K562 (cell line): ENCODE data around the gene NTNG1. TPM values are rescaled to one million over a fixed set of nuclear protein-coding genes. Genes with fewer than 3 reads are reported as not detected.

Source experiments
- ATAC-seq: fragments of 200-7000 bp; cut with Tn5 transposase; 3 replicates; pipeline ENCODE4 v1.9.1; 2020; ENCODE audit warnings: moderate library complexity
- BruUV-seq: library from RNA; stranded (reverse); fragments of 400-500 nt; replicated peaks from 2 replicates; lab custom pipeline; 2021; lab: Mats Ljungman, UMichigan
- CTCF ChIA-PET: fragments of 300-600 bp; formaldehyde crosslinking; extraction: SDS; loops from one replicate; lab custom pipeline; 2021; ENCODE audit warnings: low intra/inter-chr PET ratio; lab: Yijun Ruan, JAX
- POLR2A ChIA-PET: fragments of 300-600, 350-650 bp; sonication (Branson Sonifier 250); formaldehyde crosslinking; extraction: SDS; loops from one replicate; lab custom pipeline; 2021; ENCODE audit warnings: antibody characterized with exemption, inconsistent platforms; lab: Yijun Ruan, JAX
- DNase-seq, 4 experiments: peaks; one replicate each; pipeline versions ENCODE4 v3.0.0 to v3.0.0-alpha.2; 2011 to 2018; ENCODE audit warnings: low spot score in 3 of 4, mixed read lengths in 3 of 4; ENCODE audit errors: extremely low read depth in 1 of 4
- FAIRE-seq: peaks from 2 replicates; lab custom pipeline; 2011; peaks lifted over from hg19 to GRCh38; lab: Jason Lieb, UNC
- H2AFZ ChIP-seq: 2 replicates; pipeline ENCODE4 v1.6.0; 2011; ENCODE audit warnings: low read depth, low read length, control low read depth, inconsistent platforms
- H3K27ac ChIP-seq: fragments of 200-600 bp; 3 replicates; pipeline ENCODE4 v1.8.0; 2011; ENCODE audit warnings: low read depth, mild to moderate bottlenecking, control low read depth, inconsistent platforms, low read length, moderate library complexity, mixed read lengths; ENCODE audit errors: extremely low read depth
- H3K27me3 ChIP-seq, 2 experiments: fragments of 300-600 bp in 1 of 2; 2 replicates in 1 of 2; 3 replicates in 1 of 2; pipeline versions ENCODE4 v1.6.0 to v1.8.0; 2011; ENCODE audit warnings: inconsistent platforms in 2 of 2, low read length in 2 of 2, mild to moderate bottlenecking in 1 of 2, mixed read lengths in 1 of 2, moderate library complexity in 1 of 2; ENCODE audit not compliant: control insufficient read depth in 2 of 2, insufficient read depth in 2 of 2
- H3K36me3 ChIP-seq: fragments of 300-600 bp; 3 replicates; pipeline ENCODE4 v1.8.0; 2011; ENCODE audit warnings: mild to moderate bottlenecking, low read length, inconsistent platforms; ENCODE audit not compliant: control insufficient read depth, insufficient read depth
- H3K4me1 ChIP-seq, 2 experiments: fragments of 200-600 bp in 1 of 2; replicated peaks in 1 of 2; 2 replicates in 1 of 2; 3 replicates in 1 of 2; pipeline versions ENCODE4 v1.5.1 to v1.8.0; 2011; ENCODE audit warnings: inconsistent platforms in 2 of 2, low read length in 2 of 2, mild to moderate bottlenecking in 1 of 2, mixed read lengths in 1 of 2, moderate library complexity in 1 of 2; ENCODE audit not compliant: control insufficient read depth in 2 of 2, insufficient read depth in 2 of 2
- H3K4me2 ChIP-seq: 2 replicates; pipeline ENCODE4 v1.6.1; 2011; ENCODE audit warnings: low read length, control low read depth, inconsistent platforms, mixed read lengths; ENCODE audit not compliant: insufficient read depth
- H3K4me3 ChIP-seq: fragments of 200-600 bp; sonication (generic), shearing (Covaris generic); 2 replicates; pipeline ENCODE4 v1.5.1; 2016; ENCODE audit warnings: control low read depth, inconsistent platforms
- H3K79me2 ChIP-seq: fragments of 200-600 bp; 3 replicates; pipeline ENCODE4 v1.8.0; 2011; ENCODE audit warnings: low read length, inconsistent platforms; ENCODE audit not compliant: control insufficient read depth, insufficient read depth
- H3K9ac ChIP-seq, 2 experiments: 2 replicates each; pipeline versions ENCODE4 v1.6.0 to v1.6.1; 2011; ENCODE audit warnings: low read depth in 2 of 2, low read length in 2 of 2, control low read depth in 1 of 2, inconsistent platforms in 1 of 2, mild to moderate bottlenecking in 1 of 2, mixed read lengths in 1 of 2; ENCODE audit not compliant: insufficient read depth in 1 of 2
- H3K9me1 ChIP-seq: one replicate; pipeline ENCODE4 v1.6.0; 2011; ENCODE audit warnings: inconsistent platforms, mild to moderate bottlenecking, low read length, moderate library complexity; ENCODE audit not compliant: control insufficient read depth, insufficient read depth
- H3K9me3 ChIP-seq: replicated peaks from 2 replicates; pipeline ENCODE4 v1.5.1; 2011; ENCODE audit warnings: low read depth, low read length, inconsistent platforms; ENCODE audit not compliant: control insufficient read depth, insufficient read depth
- H4K20me1 ChIP-seq: replicated peaks from 2 replicates; pipeline ENCODE4 v1.6.1; 2011; ENCODE audit warnings: low read length, inconsistent platforms, mixed read lengths; ENCODE audit not compliant: control insufficient read depth, insufficient read depth
- BCL6 ChIP-seq: fragments of 250-450 bp; sonication (Bioruptor Pico); IDR thresholded peaks from 2 replicates; pipeline ENCODE4 v1.4.0; 2020
- BCLAF1 ChIP-seq, 2 experiments: fragments of 450-650 bp in 1 of 2; IDR thresholded peaks; 2 replicates each; pipeline ENCODE4 v1.6.1; 2011 to 2017; ENCODE audit warnings: low read depth in 2 of 2, antibody characterized with exemption in 1 of 2, borderline replicate concordance in 1 of 2, low read length in 1 of 2, mild to moderate bottlenecking in 1 of 2, mixed read lengths in 1 of 2; ENCODE audit not compliant: control insufficient read depth in 1 of 2
- CC2D1A ChIP-seq: fragments of 450-650 bp; IDR thresholded peaks from 2 replicates; pipeline ENCODE4 v1.6.1; 2017; ENCODE audit warnings: mild to moderate bottlenecking
- CTCFL ChIP-seq: IDR thresholded peaks from 2 replicates; pipeline ENCODE4 v1.6.1; 2011; ENCODE audit warnings: borderline replicate concordance, low read depth, mild to moderate bottlenecking, moderate library complexity, low read length; ENCODE audit not compliant: insufficient read depth, poor library complexity, severe bottlenecking
- LARP7 ChIP-seq: fragments of 450-650 bp; IDR thresholded peaks from 2 replicates; pipeline ENCODE4 v1.6.1; 2016
- NCOA6 ChIP-seq: fragments of 450-650 bp; IDR thresholded peaks from 2 replicates; pipeline ENCODE4 v1.6.1; 2017; ENCODE audit warnings: mild to moderate bottlenecking
- NONO ChIP-seq, 2 experiments: fragments of 200-400 bp in 1 of 2; fragments of 450-650 bp in 1 of 2; formaldehyde crosslinking in 1 of 2; IDR thresholded peaks; 2 replicates each; pipeline ENCODE4 v1.6.1; 2017; ENCODE audit warnings: low read depth in 2 of 2, mild to moderate bottlenecking in 2 of 2, moderate library complexity in 2 of 2, low read length in 1 of 2
- PTRF ChIP-seq: fragments of 450-650 bp; IDR thresholded peaks from 2 replicates; pipeline ENCODE4 v1.6.1; 2016; ENCODE audit warnings: mild to moderate bottlenecking, missing genetic modification characterization, missing compliant biosample characterization
- TCF3 ChIP-seq: sonication (generic); formaldehyde crosslinking; IDR thresholded peaks from 2 replicates; pipeline ENCODE4 v1.4.0; 2020; ENCODE audit warnings: mild to moderate bottlenecking, missing genetic modification reagents
- ZBTB33 ChIP-seq: sonication (generic); formaldehyde crosslinking; IDR thresholded peaks from 2 replicates; pipeline ENCODE4 v1.8.1; 2023; ENCODE audit warnings: mild to moderate bottlenecking, missing genetic modification reagents
- WGBS: fragments of 100-300 bp; shearing (Covaris generic); methylation state at CpG from one replicate; pipeline ENCODE4 v1.1.6; 2016; ENCODE audit warnings: low coverage, mixed read lengths; ENCODE audit not compliant: insufficient coverage; ENCODE audit errors: missing lambda C conversion rate; 5-methylcytosine and 5-hydroxymethylcytosine counted together
- in situ Hi-C: fragments of 300-500 bp; cut with MboI; formaldehyde crosslinking; loops from 4 replicates; pipeline ENCODE4 v1.15.0; 2018; ENCODE audit warnings: inconsistent platforms, mixed read lengths
- intact Hi-C: fragments of 100-400 bp; cut with micrococcal nuclease; formaldehyde crosslinking; loops from 2 replicates; pipeline ENCODE4 v1.14.2; 2022
- polyA plus RNA-seq, 8 experiments: library from polyadenylated mRNA; depleted of rRNA in 4 of 8; stranded (reverse) in 5 of 8; unstranded in 3 of 8; fragments of >200 nt; fragmentation: Nextera tagmentation in 2 of 8; fragmentation: Illumina TruSeq in 1 of 8; extraction: Ambion mirVana in 2 of 8; extraction: Trizol in 1 of 8; gene quantifications; 2 replicates each; pipeline versions ENCODE4 v1.2.1 to v1.2.3, GENCODE V29; 2011 to 2014; ENCODE audit warnings: inconsistent platforms in 1 of 8, missing spikeins in 1 of 8
- total RNA-seq, 7 experiments: library from RNA; depleted of rRNA in 6 of 7; stranded (reverse); fragments of >200 nt in 6 of 7; fragmentation: Illumina TruSeq in 2 of 7; extraction: Trizol in 2 of 7; gene quantifications; 2 replicates each; pipeline versions ENCODE4 v1.2.1 to v1.2.3, GENCODE V29; 2011 to 2021; ENCODE audit warnings: low replicate concordance in 1 of 7
- TF ChIP-seq, protein P1 (sequence below): fragments of 250-450 bp; sonication (Bioruptor Pico); IDR thresholded peaks from 2 replicates; pipeline ENCODE4 v1.8.0; 2021; ENCODE audit warnings: moderate library complexity, mild to moderate bottlenecking, inconsistent platforms

The NTNG1 gene
- total and polyA plus RNA-seq, 9 of the 15 experiments (the other 6 are each of a cell fraction or from before 2014, with no cell fraction given): not detected

GRCh38 chr1:107225706-107226105 lies 84.9 kb downstream of the NTNG1 start:
- H3K27ac ChIP-seq: no peak overlapping the region
- POLR2A ChIA-PET: no interaction called here
- BruUV-seq: no TSS peak
- no peaks in the 10 kb centered on the region for H3K4me1 ChIP-seq
- H2AFZ ChIP-seq: no peak overlapping the region
- no peaks in the 10 kb centered on the region for H3K9me1 ChIP-seq
- no peaks in the 10 kb centered on the region for H3K27me3 ChIP-seq
- no peak overlapping the region for H3K9ac ChIP-seq
- intact Hi-C loops: no loop called here
- CTCF ChIA-PET: no interaction called here
- DNase-seq (no peak), ATAC-seq (no peak), FAIRE-seq (no peak)
- no peaks in the 10 kb centered on the region for H4K20me1 ChIP-seq
- in situ Hi-C loops: no loop called here
- no peak overlapping the region for H3K4me2 ChIP-seq
- no peaks in the 10 kb centered on the region for H3K36me3 ChIP-seq
- no peak overlapping the region for H3K4me3 ChIP-seq
- no peaks in the 10 kb centered on the region for H3K9me3 ChIP-seq
- 0% methylated on average over 1 of the region's 1 CpG for WGBS
- H3K79me2 ChIP-seq: no peaks in the 10 kb centered on the region
- TF ChIP-seq NCOA6: no peak
- TF ChIP-seq PTRF: no peak
- no peak for TF ChIP-seq CC2D1A
- TF ChIP-seq TCF3: no peak
- no peak for TF ChIP-seq CTCFL
- no peak for TF ChIP-seq BCL6
- no peak for TF ChIP-seq LARP7
- no peak for TF ChIP-seq NONO (IDR thresholded peaks at IDR 0.05; ENCODE audit: low read depth in 2 of 2, low read length in 1 of 2)
- TF ChIP-seq, protein P1, sequence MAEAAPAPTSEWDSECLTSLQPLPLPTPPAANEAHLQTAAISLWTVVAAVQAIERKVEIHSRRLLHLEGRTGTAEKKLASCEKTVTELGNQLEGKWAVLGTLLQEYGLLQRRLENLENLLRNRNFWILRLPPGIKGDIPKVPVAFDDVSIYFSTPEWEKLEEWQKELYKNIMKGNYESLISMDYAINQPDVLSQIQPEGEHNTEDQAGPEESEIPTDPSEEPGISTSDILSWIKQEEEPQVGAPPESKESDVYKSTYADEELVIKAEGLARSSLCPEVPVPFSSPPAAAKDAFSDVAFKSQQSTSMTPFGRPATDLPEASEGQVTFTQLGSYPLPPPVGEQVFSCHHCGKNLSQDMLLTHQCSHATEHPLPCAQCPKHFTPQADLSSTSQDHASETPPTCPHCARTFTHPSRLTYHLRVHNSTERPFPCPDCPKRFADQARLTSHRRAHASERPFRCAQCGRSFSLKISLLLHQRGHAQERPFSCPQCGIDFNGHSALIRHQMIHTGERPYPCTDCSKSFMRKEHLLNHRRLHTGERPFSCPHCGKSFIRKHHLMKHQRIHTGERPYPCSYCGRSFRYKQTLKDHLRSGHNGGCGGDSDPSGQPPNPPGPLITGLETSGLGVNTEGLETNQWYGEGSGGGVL (CRISPR knock-in tag): no peak
- TF ChIP-seq BCLAF1 (IDR thresholded peaks at IDR 0.05; ENCODE audit: borderline replicate concordance in 1 of 2, control insufficient read depth in 1 of 2, low read depth in 2 of 2, low read length in 1 of 2): no peak
- TF ChIP-seq ZBTB33 (CRISPR knock-in tag): no peak
